Measurements from ENCODE around the gene SHISA5.
A peak's percentile ranks its signal among the peaks of the same experiment; 100 is the strongest.

The SHISA5 gene

DNA sequence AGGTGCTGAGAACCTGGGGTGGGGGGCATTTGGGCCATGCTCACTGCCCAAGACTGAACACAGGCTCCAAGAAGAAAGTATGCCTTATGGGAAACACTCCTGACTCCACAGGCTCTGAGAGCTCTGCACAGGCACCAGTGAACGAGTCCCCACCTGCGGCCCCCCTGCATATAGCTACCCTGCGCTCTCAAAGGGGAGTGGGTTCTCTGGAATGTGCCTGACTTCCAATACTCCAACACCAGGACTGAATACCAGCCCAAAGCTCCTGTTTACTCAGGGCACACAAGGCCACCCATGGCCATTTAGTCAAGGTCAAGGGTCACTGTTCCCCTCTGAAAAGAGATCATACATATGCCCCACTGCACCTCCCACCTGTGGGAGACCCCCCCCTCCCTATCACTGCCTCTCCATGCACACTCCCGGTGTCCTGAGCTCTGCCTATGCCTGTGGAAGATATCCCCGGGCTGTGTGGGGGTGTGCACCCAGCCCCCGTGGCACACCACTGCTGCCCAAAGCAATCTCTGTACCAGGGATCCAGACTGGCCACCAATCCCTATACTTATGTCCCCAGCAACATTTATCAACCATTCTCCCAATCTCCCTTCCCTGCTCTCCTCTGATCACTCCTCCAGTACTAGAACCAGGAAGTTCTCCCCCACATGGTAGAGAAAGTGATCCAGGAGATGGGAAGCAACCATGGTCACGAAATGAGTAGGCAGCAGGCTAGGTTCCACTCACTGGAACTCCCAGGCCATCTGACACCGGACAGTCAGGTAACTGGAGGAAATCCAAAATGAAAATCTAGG is 72.5 kb downstream of the SHISA5 start:
- DNase-seq (ENCODE audit: low spot score): no peak

DNA sequence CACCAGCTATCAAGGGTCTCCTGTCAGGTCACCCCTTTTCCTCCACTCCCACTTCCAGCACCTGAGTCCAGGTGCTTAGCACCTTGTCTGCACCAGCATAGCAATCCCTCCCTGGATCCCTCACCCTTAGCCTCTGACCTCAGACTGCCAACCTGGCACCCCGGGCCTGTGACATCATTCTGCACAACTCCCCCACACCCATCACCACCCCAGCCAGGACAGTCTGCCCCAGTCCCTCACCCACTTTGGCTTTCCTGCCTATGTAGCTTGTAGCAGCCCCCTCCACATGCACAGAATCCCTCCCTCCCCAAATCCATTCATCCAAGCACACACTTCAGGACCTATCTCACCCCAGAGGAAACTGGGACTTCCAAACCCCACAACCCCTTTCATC is 73.3 kb downstream of the SHISA5 start:
- no peak for DNase-seq (ENCODE audit: low spot score)

DNA sequence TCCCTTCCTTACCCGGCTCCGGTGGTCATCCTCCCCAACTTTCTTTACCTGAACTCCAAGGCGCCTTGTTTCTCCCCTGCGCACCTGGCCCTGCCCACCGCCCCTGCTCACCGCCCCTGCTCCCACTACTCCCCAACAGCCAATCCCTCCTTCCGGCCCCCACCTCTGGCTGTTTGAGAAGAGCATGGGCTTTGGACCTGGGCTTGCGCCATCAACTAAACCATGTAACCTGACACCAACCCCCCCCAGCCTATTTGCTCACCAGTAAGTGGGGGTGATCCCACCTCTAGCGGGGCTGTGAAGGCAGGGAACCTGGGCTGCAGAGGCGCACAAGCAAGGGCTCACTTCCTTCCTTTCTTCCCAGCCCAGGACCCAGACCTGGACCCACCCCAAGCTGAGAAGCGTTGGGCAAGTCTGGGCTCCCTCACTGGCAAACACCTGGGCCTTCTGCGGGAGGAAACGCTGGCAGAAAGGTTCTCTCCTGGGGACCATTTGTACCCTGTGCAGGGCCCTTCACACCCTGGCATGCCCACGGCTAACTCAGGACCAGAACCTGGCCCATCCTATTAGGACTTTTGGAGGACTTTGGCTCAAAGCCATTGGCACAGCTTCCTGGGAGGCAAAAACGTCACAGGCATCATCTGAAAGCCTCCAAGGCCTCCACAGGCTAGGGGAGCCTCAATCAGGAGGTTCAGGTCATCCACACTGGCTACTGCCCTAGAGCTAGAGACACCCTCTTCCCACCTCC is 73.8 kb downstream of the SHISA5 start, which contains the start of gene PLXNB1:
TSS of gene PLXNB1 (minus strand) at position 127 of the 748 bp plus-strand sequence. CDS start 5,475 bp downstream, outside the sequence.
- peak; percentile 96 for DNase-seq (ENCODE audit: low spot score)

DNA sequence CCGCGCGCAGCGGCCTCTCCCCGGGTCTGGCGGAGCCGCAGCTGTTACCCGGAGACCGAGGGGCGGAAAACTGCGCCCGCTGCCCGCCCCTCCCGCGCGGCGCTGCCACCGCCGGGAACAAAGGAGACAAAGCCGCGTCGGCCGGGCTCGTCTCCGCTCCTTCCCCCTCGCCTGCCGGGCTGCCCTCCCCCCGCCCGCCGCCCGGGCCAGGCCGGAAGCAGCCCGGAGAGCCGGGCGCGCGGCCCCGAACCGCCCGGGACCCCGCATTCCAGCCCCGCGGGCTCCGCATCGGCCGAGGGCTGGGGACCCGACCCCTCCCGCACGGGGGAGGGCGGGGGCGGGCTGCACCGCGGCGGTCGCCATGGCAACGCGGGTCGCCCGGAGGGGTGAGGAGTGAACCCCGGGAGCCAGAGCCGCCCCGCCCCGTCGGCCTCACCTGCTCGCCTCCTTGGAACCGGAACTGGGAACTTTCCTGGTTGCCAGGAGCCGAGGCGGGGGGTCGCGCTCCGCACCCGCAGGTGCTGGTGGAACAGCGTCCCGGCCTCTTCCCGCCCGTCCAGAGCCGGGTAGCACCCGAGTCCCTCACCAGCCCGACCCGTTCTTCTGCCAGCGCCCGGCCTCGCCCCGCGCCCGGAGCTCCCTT is 74.5 kb downstream of the SHISA5 start:
- peak; percentile 85 for DNase-seq (ENCODE audit: low spot score)

DNA sequence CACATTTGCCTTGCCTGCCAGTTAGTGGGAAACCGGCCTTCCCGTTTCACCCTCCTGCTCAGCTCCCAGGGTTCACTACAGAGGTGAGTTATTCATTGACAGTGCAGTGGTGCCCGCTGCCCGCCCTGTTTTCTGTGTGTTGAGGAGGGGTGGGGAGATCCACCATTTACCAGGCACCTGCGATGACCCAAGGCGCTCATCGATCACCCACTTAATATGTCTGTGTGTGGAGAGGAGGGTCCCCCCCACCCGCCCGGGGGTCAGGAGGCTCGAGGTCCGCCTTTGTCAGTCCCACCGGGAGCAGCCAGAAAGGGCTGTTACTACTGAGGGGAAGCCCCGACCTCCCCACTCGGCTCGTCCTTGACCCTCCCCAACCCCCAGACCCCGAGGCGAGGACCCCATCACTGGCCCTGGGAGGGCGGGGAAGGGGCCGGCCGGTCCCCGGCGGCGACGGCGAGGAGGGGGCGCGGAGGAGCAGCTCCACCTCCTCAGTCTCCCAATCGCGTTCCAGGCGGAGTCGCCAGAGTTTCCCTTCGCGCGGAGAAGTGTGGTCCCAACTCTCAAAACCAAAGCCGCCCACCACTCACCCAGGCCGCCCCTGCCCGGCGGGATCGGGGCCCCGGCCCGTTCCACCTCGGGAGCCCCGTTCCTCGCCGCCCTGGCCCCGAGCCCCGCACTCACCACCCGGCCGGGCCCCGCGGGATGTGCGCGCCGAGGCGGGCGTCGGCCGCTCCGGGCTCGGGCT is 75.2 kb downstream of the SHISA5 start:
- DNase-seq (ENCODE audit: low spot score): peak; percentile 99

DNA sequence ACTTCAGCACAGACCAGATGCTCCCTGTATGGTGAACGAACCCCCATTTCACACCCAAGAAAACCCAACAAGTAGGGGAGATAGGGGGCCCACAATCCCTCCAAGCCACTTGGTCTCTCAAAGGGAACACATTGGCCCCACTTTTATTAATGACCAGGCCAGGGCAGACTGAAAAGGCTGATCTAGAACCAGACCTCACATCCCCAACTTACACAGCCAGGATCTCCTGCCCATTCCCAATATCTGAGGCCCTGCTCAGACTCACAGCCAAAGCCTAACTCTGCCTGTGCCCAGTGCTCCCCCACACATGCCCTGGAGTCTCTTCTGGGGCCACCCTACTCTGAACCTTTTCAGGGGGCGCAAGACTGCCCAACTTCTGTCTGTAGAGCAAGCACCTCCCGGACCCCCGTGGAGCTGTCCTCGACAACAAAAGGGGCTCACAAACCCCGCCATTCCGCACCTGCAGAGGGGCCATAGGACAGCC is 75.8 kb downstream of the SHISA5 start:
- no peak for DNase-seq (ENCODE audit: low spot score)

DNA sequence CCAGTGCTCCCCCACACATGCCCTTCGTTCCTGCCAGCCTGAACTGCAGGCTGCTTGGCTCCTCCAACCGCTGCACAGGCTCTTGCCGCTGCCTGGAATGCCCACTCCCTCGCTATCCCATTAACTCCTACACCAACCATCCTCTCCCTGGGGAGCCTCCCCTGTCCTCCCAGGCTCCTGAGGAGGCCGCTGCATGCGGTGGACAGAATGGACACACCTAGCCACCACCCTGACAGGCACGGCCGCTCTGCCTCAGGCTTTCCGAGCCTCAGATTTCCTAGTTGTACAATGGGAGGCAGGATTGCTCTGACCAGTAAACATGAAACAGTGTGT is 76.4 kb downstream of the SHISA5 start:
- no peak for DNase-seq (ENCODE audit: low spot score)

DNA sequence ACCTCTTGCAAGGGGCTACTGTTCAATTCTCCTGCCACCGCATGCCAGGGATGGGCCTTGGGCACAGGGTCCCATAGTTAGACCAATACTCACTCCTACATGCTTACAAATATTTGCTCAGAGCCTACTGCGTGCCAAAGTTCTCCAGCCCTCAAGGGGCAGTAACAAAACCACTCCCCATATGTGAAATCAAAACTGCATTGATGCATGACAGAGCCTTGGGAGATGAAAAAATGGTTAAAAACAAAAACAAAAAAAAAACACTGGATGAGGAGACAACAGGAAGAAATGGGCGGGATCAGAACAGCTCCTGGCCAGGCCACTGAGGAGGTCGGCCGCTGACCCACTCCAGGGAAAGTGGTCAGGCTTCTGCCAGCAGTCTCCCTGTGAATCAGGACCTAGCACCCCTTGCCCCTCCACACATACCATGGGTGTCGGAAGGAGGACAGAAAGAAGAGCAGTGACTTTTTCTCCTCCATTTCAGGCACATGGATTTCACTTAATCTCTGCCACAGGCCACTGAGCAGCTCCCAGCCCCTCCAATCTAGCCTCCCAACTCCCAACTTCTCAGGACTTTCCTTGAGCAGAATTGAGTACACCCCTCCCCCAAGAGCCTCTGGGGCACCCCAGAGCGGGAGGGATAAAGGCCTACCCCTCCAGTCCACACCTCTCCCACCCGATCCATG is 76.9 kb downstream of the SHISA5 start:
- DNase-seq (ENCODE audit: low spot score): no peak

DNA sequence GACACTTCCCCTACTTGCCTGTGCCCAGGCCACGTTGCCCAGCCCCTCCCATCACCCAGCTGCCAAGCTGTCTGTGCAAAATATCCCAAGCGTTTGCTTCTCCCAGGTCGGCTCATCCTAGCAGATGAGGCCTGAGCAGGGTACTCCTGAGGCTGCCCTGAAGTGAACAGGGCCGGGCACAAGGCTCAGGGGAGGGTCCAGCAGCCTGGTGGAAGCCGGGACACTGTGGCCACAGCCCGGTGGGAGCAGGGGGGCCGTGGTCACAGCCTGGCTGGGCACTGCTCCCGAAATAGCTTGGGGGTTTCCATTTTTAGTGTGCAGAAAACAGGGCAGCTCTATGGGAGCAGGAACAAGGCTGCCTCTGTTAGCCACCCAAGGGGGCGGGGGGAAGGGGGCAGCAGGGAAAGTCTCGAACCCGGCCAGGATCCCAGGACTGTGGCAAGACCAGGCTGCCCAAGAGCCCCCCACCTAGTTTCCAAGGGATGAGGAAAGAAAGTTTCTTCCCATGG is 77.5 kb downstream of the SHISA5 start:
- no peak for DNase-seq (ENCODE audit: low spot score)

DNA sequence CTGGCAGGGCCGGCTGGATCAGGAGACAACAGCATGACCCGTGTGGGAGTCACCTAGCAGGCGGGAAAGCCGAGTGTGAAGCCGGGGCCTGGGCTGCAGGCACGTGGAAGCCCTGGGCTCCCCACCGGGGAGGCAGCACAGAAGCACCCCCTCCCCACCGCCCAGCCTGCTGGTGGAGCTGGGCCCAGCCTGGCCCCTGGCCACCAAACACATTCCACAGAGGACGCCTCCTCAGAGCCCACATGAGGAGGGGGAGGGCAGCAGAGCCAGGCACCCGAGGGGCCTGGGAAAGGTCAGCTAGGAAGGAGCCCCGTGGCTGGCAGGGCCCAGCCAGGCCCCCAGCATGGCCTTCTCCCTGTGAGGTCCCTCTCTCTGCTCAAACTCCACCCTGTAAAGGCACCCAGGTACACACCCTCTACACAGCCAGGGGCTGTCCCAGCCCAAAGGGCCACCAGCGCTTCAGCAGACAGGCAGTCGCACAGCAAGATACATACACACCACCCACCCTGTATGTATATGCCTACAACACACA is 78.6 kb downstream of the SHISA5 start:
- no peak for DNase-seq (ENCODE audit: low spot score)

DNA sequence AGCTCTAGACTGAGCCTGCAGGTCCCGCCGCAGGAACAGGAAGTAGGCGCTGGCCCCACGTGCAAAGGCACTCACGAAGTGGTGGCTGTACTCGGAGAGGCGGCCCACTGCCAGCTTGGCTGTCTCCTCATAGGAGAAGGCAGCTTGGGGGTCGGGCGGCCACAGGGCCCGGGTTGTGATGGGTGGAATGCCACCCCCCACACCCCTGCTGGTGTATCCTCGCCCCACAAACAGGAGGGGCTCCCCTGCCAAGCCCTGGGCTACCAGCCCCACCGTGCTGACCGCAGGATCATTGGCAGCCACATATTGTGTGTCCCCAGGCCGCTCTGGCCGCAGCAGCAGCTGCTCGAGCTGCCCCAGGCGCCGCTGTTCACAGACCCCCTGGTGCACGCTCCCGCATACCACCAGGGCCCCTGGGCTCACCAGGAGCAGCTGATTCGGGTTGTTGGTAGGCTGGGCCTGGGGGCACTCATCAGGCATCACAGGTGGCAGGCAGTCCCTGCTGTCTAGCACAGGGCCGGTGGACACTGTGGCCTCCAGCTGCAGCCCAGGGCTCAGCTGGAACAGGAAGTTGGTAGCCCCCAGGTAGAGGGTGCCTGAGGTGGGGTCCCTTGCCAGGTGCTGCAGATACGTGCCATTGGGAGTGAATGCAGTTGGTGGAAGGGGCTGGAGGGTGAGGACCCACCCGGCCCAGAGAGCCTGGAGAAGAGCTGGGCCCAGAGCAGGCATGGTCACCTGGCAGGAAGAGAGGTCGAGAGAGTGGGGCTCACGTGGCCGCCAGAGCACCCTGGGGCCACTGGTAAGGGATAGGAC is 79.9 kb downstream of the SHISA5 start:
- no peak for DNase-seq (ENCODE audit: low spot score)

DNA sequence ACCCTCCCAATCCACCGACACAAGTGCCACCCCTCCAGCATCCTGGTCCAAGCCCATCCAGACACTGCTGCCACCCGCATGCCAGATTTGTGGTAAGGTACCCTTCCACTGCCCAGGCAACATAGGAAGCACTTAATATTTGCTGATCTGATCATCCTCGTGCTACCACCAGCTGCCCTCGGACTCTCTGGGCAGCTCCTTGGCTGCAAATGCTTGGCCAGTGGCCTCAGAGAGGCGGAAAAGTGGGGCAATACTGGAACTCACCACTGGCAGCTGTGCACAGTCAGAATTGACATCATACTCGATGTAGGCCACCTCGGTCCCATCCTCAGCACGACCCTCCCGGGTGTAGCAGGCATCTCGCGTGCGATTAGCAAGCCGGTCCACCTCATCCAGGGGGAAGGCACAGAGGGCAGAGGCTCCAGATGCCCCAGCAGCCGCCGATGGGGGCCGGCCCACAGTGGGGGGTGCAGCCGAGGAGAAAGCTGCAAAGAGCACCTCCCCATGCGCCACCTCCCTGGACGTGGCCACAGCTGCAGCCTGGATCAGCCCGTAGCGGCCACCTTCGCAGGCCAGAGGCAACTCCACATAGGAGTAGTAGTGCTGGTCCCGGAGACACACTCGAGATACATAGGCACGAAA is 80.6 kb downstream of the SHISA5 start:
- DNase-seq (ENCODE audit: low spot score): no peak

DNA sequence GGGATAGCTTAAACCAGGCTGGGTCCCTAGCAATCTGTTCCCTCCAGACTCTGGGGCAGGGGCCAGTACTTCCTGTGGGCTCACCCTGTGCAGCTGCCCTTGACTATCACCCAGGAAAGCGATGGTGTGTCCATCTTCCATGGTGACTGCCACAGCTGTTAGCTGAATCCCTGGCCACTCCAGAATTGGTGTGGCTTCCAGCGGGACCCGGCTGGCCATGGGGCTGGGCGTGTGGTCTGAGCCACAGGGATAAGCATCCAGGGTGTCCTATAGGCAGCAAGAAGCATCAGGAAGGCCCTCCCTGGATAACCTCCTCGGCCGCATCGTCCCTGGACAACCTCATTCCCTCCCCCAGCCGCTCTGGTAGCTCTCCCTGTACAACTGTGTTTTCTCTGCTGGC is 81.3 kb downstream of the SHISA5 start:
- DNase-seq (ENCODE audit: low spot score): no peak

DNA sequence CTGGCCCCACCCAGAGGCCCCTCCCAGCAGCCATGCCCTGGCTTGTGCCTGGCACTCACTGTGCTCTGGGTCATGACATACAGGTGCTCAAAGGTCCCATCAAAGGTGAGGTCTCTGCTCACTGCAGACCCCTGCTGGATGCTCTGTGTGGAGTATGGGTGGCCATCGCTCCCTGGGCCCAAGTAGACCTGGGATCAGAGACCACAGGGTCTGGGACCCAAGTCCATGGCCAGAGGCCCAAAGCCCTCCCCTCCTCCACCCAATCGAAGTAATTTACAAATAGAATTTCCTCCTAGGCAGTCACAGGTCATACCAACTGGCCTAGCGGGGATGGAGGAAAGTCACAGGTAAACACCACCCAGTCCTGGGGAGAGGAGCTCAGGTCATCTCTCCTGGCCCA is 81.7 kb downstream of the SHISA5 start:
- peak; percentile 57 for DNase-seq (ENCODE audit: low spot score)

DNA sequence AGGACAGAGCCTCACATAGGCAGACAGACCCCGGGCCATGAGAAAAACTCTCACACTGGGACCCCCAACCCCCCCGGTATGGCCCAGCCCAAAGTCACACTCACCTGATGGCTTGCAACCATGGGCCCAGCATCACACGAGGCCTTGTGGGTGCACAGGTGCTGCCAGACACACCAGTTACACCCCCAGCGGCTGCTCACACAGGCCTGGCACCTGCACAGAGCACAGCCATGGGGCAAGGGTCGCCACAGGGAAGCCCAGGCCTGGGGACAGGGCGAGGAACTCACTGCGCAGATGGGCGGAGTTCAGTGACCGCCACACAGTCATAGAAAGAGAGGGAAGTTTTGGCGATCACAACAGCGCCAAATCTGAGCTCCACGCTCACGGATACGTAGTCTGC is 83.4 kb downstream of the SHISA5 start:
- DNase-seq (ENCODE audit: low spot score): no peak

DNA sequence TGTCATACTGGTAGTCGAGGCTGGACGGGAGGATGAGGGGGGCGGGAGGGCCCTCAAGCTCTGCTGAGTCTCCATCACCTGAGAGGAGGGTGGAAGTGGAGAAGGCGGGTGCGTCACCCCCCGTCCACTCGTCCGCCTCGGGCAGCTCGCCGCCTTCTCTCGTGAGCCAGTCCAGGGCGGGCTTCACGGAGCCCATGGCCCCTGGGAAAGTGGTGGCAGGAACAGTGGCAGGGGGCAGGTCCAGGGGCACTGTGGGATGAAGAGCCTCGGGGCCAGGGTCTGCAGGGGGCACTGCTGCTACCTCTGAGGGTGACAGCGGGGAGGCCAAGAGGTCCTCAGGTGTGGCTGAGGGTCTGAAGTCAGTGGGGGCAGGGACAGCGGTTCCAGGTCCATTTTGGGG is 84.4 kb downstream of the SHISA5 start:
- DNase-seq (ENCODE audit: low spot score): no peak

DNA sequence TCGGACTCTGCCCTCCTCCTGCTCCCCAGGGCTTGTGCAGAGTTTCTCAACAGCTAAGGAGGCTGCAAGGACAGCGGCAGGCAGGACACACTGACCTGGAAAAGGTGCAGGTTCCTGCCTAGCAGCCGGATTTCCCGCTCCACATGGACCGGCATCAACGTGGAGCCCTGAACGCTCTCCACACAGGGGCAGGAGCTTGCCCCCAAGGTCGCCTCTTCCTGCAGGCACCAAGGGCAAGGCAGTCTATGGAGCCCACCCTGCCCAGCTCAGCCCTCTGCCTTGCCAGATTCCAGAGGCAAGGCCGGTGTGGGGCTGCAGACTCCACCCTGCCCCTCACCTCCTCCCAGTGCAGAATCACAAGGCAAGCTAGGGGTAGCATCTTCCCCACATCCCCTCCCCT is 84.8 kb downstream of the SHISA5 start:
- DNase-seq (ENCODE audit: low spot score): no peak

DNA sequence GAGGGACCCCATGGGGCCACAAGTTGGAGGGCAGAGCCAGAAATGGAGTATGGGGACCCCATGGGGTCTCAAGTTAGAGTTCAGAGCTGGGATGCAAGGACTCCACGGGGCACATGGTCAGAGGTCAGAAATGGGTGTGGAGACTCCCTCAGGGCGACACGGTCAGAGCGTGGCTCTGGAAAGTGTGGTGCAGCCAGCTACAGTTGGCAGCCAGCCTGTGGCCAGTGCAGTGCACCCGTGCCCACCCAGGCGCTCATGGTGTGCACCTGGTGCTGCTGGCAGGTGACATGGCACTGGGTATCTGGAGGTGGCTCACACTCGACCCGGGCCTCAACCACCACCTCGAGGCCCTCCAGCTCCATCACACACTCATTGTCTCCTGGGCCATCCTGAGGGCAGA is 85.3 kb downstream of the SHISA5 start:
- no peak for DNase-seq (ENCODE audit: low spot score)

DNA sequence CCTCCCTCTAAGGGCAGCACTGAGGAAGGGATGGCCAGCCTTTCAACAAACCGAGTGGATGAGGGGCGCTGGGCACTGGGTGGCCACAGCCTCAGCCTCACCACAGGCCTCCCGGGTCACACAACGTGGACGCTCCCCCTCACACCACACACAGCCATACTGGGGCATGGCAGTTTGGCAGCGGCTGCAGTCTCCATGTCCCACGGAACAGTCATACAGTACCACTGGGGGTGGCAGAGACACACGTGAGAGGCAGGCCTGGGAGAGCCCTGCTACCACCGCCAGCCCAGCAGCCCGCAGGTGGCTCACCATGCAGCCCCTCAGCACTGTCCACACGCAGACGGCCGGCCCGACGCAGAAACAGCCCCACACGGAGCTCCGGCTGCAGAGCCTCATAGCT is 85.8 kb downstream of the SHISA5 start:
- DNase-seq (ENCODE audit: low spot score): no peak
